H1 (cell line): ENCODE data around the gene ZNF280C. TPM values are rescaled to one million over a fixed set of nuclear protein-coding genes. Genes with fewer than 3 reads are reported as not detected.

ENCODE experiments used
- ASH2L ChIP-seq: fragments of 200-600, 300-600 bp; sonication (generic); IDR thresholded peaks from one replicate; pipeline ENCODE4 v1.7.1; 2017; ENCODE audit warnings: low read length
- EP300 ChIP-seq, 2 experiments: IDR thresholded peaks; 1 replicate in 1 of 2; 2 replicates in 1 of 2; pipeline ENCODE4 v1.6.1; 2011 to 2012; ENCODE audit warnings: low read depth in 2 of 2, low read length in 2 of 2, mild to moderate bottlenecking in 2 of 2, borderline replicate concordance in 1 of 2, inconsistent platforms in 1 of 2, moderate library complexity in 1 of 2
- NANOG ChIP-seq: IDR thresholded peaks from 2 replicates; pipeline ENCODE4 v1.6.1; 2011; ENCODE audit warnings: low read length, low read depth, mild to moderate bottlenecking, inconsistent platforms; ENCODE audit not compliant: insufficient read depth, poor library complexity, severe bottlenecking
- NRF1 ChIP-seq: IDR thresholded peaks from 2 replicates; pipeline ENCODE4 v1.6.1; 2011; ENCODE audit warnings: mild to moderate bottlenecking, low read depth, low read length, improper control_type of control experiment
- POLR2A ChIP-seq, 2 experiments: IDR thresholded peaks; 1 replicate in 1 of 2; 2 replicates in 1 of 2; pipeline ENCODE4 v1.6.1; 2011; ENCODE audit warnings: low read depth in 2 of 2, low read length in 2 of 2, mild to moderate bottlenecking in 2 of 2; ENCODE audit errors: control extremely low read depth in 1 of 2
- POU5F1 ChIP-seq: IDR thresholded peaks from 2 replicates; pipeline ENCODE4 v1.6.1; 2011; ENCODE audit warnings: low read depth, mild to moderate bottlenecking, low read length, moderate library complexity
- TAF7 ChIP-seq: optimal IDR thresholded peaks from 2 replicates; pipeline ENCODE3; 2011; ENCODE audit warnings: low read depth, mild to moderate bottlenecking, inconsistent platforms, low read length, moderate library complexity, borderline replicate concordance
- YY1 ChIP-seq: IDR thresholded peaks from 2 replicates; pipeline ENCODE4 v1.6.1; 2011; ENCODE audit warnings: low read depth, mild to moderate bottlenecking, low read length
- polyA plus RNA-seq, 7 experiments: library from polyadenylated mRNA; depleted of rRNA in 3 of 7; stranded (reverse) in 5 of 7; unstranded in 2 of 7; fragments of >200 nt in 5 of 7; fragments of 200-250 nt in 2 of 7; gene quantifications; 1 replicate in 5 of 7; 2 replicates in 1 of 7; 4 replicates in 1 of 7; pipeline versions ENCODE4 v1.2.1 to v1.2.3, GENCODE V29; 2011 to 2013; ENCODE audit warnings: missing spikeins in 2 of 7, mixed read lengths in 2 of 7
- total RNA-seq: library from RNA; stranded (reverse); fragmentation: NEBNext Ultra II Directional; extraction: Animal tissue kit (Norgen Biotek cat#: 25700); gene quantifications from 2 replicates; pipeline ENCODE4 v1.2.1, GENCODE V29; 2021

ZNF280C gene
- total and polyA plus RNA-seq, 2 of the 8 experiments (the other 6 are each of a cell fraction or from before 2014, with no cell fraction given), result 8.4 to 13.4 TPM

GRCh38 chrX:130268449-130269170 lies at the start of gene ZNF280C (continued):
- TF ChIP-seq EP300 (IDR thresholded peaks at IDR 0.05; ENCODE audit: borderline replicate concordance in 1 of 2, low read depth in 2 of 2, low read length in 2 of 2) (no peak), NANOG (no peak), YY1 (peak; percentile 80), ASH2L (no peak), TAF7 (no peak), POLR2A (IDR thresholded peaks at IDR 0.05; ENCODE audit: control extremely low read depth in 1 of 2, low read depth in 2 of 2, low read length in 2 of 2) (peak; percentile 95), NRF1 (no peak), POU5F1 (no peak)
